HG02884 (cell line): Measurements from ENCODE around the gene TMIGD2.

Experiments
- ATAC-seq: cut with Tn5 transposase; IDR thresholded peaks from one replicate; pipeline ENCODE4 v1.9.1; 2021; ENCODE audit warnings: mild to moderate bottlenecking, moderate library complexity; ENCODE audit not compliant: unreplicated experiment

The TMIGD2 gene

GRCh38 chr19:4327252-4327876 lies 25.2 kb upstream of the TMIGD2 start:
- ATAC-seq, result no peak

- no peak for ATAC-seq
These were observed 24.7 kb upstream of the TMIGD2 start for GRCh38 chr19:4326837-4327251.

GRCh38 chr19:4326215-4326836 lies 24.1 kb upstream of the TMIGD2 start:
- ATAC-seq, result no peak

GRCh38 chr19:4324228-4324627 lies 22.0 kb upstream of the TMIGD2 start:
- ATAC-seq, result no peak

- no peak for ATAC-seq
These were observed 21.5 kb upstream of the TMIGD2 start for GRCh38 chr19:4323692-4324091.

- no peak for ATAC-seq
These were observed 20.9 kb upstream of the TMIGD2 start for GRCh38 chr19:4322942-4323665.

- ATAC-seq, result no peak
These were observed 18.2 kb upstream of the TMIGD2 start for GRCh38 chr19:4320419-4320818.

DNA sequence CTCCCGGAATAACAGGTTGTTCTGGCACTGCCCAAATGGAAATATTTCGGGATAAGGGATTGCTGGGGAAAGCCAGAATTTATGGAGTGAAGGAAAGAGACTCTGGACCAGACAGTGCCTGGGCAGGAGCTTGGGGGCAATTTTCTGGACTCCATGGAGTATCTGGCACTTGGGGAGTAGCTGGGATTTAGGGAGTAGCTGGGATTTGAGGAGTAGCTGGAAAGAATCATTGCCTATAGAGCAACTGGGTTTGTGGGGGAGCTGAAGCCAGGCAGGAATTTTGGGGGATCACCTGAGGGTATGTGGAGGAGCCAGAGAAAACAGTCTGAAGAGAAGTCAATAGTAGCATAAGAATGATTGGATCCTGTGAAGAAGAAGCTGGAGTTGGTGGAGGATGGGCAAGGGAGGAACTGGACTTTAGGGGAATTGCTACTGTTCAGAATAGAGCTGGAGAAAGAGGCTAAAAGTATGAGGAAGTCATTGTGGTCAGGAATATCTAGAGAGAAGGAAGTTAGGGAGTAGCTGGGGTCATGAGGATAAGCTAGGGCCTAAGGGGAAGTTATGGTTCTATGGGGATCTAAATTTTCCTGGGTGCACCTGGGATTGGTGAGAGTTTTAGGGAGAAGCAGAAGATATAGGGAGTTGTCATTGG lies 17.0 kb upstream of the TMIGD2 start:
- ATAC-seq, result no peak

- ATAC-seq, result no peak
These were observed 16.3 kb upstream of the TMIGD2 start for GRCh38 chr19:4318460-4318859.

GRCh38 chr19:4316956-4317355 lies 14.8 kb upstream of the TMIGD2 start:
- no peak for ATAC-seq

DNA sequence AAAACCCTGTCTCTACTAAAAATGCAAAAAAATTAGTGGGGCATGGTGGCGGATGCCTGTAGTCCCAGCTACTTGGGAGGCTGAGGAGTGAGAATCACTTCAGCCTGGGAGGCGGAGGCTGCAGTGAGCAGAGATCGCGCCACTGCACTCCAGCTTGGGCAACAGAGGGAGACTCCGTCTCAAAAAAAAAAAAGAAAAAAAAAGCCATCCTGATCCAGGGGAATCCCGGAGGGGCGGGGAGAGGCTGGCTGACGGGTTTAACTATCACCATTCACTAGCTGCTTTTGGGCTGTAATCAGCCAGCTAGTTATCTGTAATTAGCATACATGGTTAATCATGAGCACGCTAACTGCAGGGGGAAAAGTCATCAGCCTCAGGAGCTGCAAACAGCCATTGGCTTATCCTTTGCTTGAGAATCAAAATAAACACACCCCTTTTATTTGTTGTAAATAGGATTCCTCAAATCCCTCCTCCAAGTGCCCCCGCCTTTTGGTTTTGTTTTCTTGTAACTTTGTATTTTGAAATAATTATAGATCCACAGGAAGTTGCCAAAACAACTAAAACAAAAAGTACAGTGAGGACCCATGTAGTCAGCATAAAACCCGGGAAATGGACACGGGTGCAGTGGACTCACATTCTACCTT lies 11.8 kb upstream of the TMIGD2 start:
- no peak for ATAC-seq

DNA sequence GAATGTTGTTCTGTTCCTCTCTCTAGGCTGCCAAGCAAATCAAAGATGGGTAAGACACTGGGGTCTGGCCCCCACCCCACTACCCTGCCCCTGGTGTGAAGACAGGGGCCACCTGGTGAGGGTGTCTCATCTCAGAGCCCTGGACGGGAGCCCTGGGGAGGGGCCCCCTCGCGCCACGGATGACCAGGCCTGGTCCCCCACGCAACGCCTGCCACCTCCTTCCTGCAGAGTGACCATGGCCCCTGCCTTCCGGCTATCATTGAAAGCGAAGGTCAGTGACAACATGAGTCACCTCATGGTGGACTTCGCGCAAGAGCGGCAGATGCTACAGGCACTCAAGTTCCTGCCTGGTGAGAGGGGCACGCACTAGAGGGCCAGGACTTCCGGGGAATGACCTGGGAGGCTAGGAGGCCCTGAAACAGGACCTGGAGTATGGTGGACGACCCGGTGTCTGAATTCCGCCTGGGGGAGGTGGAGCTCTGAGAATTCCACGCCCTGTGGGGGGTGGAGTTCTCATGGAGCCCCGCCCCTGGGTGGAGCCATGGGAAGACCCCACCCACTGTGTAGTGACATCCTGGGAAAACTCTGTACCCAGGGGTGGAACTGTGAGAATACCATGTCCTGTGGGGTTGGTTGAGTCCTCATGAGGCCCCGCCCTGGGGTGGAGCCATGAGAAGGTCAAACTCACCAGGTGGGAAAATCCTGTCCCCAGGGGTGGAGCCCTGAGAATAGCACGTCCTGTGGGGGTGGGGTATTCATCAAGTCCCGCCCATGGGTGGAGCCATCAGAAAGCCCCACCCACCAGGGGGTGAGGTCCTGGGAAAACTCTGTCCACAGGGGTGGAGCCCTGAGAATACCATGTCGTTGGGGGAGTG lies 8.3 kb upstream of the TMIGD2 start:
- no peak for ATAC-seq

DNA sequence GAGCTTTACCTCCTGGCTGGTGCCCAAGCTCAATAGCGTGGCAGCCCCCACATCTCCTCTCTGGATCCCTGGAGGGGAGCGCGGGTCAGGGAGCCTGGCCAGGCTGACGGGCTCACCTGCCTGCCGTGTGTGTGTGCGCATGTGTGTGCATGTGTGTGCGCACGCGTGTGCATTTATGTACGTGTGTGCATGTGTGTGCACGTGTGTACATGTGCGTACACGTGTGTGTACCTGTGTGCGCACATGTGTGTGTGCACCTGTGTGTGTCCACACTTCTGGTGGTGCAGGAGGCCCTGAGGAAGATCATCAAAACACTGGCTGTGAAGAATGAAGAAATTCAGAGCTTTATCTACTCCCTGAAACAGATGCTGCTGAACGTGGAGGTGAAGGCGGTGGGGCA lies 3.5 kb upstream of the TMIGD2 start:
- ATAC-seq, result no peak

DNA sequence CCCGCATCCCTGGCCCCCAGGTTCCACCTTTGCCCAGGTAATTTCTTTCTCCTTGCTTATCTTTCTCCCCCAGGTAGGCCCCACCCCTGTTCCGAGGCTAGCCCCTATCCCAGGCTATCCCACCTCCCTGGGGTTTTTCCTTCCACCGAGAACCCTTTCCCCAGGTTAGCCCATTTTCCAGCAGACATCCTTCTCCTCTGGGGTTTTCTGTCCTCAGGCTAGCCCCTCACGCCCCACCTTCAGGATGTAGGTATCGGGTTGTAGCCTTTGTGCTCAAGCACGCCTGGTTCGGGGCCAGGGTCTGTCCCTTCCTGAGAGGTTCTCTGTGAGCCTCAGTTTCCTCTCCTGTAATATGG lies 3.0 kb upstream of the TMIGD2 start:
- ATAC-seq, result no peak

GRCh38 chr19:4304538-4305256 lies 2.5 kb upstream of the TMIGD2 start, which contains the start of gene FSD1:
FSD1 (plus strand) TSS chr19:4304598; CDS start chr19:4304747, 149 bp downstream.
- no peak for ATAC-seq

DNA sequence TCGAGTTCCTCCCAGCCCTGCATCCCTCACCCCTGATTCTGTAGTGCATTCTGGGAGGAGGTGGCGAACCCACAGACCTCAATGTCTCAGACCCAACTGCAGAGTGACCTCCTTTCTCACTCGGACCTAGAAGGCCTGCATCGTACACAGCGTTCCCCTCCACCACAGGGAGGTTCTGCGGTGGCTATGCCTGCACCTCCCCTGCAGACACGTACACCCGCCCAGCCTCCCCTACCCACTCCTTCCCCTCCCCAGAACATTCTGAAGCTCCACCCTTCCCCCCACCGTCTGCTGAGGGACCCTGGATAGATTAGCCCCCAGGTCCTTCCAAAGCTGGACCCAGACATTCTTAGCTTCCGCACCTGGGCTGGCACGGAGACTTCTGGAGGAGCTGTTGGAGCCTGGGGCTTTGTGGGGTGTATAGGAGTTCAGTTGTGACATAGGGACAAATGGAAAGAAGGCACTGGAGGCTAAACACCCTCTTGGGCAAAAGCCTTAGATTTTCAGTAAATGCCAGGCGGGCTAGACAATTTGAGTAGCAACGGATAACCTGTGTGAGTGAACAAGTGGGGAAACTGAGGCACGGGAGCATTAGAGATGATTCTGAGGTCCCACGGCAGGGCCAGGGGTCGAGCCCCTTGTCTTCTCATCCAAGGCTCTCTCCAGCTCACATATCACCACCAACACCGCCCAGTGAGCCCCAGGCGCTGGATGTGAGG lies 1.8 kb upstream of the TMIGD2 start:
- no peak for ATAC-seq

GRCh38 chr19:4301590-4302242 lies 473 bp downstream of the TMIGD2 start:
- ATAC-seq, result no peak

GRCh38 chr19:4300589-4300988 lies 1.6 kb downstream of the TMIGD2 start:
- no peak for ATAC-seq
